HUES48 (cell line): Measurements from ENCODE around the gene EPHA3.
"Not testable (repeated sequence)": the region's sequence is repeated elsewhere in the genome, so short reads cannot be mapped to it uniquely, and the experiment has no call there.

ENCODE experiments used
- H3K27ac ChIP-seq: one replicate; pipeline ENCODE4 v1.7.0; 2013; ENCODE audit warnings: low read depth, low read length, inconsistent platforms
- H3K27me3 ChIP-seq: 2 replicates; pipeline ENCODE4 v1.6.1; 2013; ENCODE audit warnings: mild to moderate bottlenecking, low read length; ENCODE audit not compliant: control insufficient read depth, insufficient read depth
- H3K36me3 ChIP-seq: 2 replicates; pipeline ENCODE4 v1.6.1; 2013; ENCODE audit warnings: low read length; ENCODE audit not compliant: control insufficient read depth, insufficient read depth
- H3K4me1 ChIP-seq: 2 replicates; pipeline ENCODE4 v1.6.1; 2013; ENCODE audit warnings: mild to moderate bottlenecking, low read length; ENCODE audit not compliant: control insufficient read depth, insufficient read depth
- H3K4me3 ChIP-seq: 2 replicates; pipeline ENCODE4 v1.5.1; 2013; ENCODE audit warnings: mild to moderate bottlenecking, low read depth, low read length
- H3K9ac ChIP-seq: 2 replicates; pipeline ENCODE4 v1.6.1; 2013; ENCODE audit warnings: mild to moderate bottlenecking, low read depth, low read length, moderate library complexity
- H3K9me3 ChIP-seq: 2 replicates; pipeline ENCODE4 v1.6.1; 2013; ENCODE audit warnings: low read length; ENCODE audit not compliant: control insufficient read depth, insufficient read depth

The EPHA3 gene

GRCh38 chr3:89315750-89316470 is 208.5 kb downstream of the EPHA3 start:
- Histone ChIP-seq H3K36me3 (no peaks in the 10 kb centered on the region), H3K27me3 (no peaks in the 10 kb centered on the region), H3K9me3 (no peaks in the 10 kb centered on the region), H3K9ac (no peak overlapping the region), H3K4me3 (no peak overlapping the region), H3K27ac (no peak overlapping the region), H3K4me1 (no peaks in the 10 kb centered on the region)

- Histone ChIP-seq H3K9me3 (no peaks in the 10 kb centered on the region), H3K4me1 (no peaks in the 10 kb centered on the region), H3K27ac (no peak overlapping the region), H3K4me3 (no peak overlapping the region), H3K9ac (no peak overlapping the region), H3K36me3 (no peaks in the 10 kb centered on the region), H3K27me3 (no peaks in the 10 kb centered on the region)
Measured at GRCh38 chr3:89320186-89320585, 212.8 kb downstream of the EPHA3 start.

GRCh38 chr3:89326997-89327396 is 219.6 kb downstream of the EPHA3 start:
- H3K36me3 ChIP-seq, result no peaks in the 10 kb centered on the region
- H3K27me3 ChIP-seq, result no peaks in the 10 kb centered on the region

GRCh38 chr3:89332386-89332785 is 225.0 kb downstream of the EPHA3 start:
- H3K4me1 ChIP-seq, result peaks cover 32% of the 10 kb centered on the region
- peak overlapping the region; percentile 79 for H3K27ac ChIP-seq
- H3K27me3 ChIP-seq, result no peaks in the 10 kb centered on the region
- H3K9me3 ChIP-seq, result no peaks in the 10 kb centered on the region
- H3K9ac ChIP-seq, result no peak overlapping the region; the same call in 1 of the 2 replicates
- H3K4me3 ChIP-seq, result no peak overlapping the region
- no peaks in the 10 kb centered on the region for H3K36me3 ChIP-seq

More at GRCh38 chr3:89326997-89327396, 219.6 kb downstream of the EPHA3 start:
- no peaks in the 10 kb centered on the region for H3K9me3 ChIP-seq
- no peak overlapping the region for H3K9ac ChIP-seq
- H3K27ac ChIP-seq, result no peak overlapping the region
- H3K4me3 ChIP-seq, result no peak overlapping the region
- H3K4me1 ChIP-seq, result peaks cover 10% of the 10 kb centered on the region

GRCh38 chr3:89332793-89333192 is 225.4 kb downstream of the EPHA3 start:
- Histone ChIP-seq H3K4me1 (peaks cover 32% of the 10 kb centered on the region), H3K9ac (no peak overlapping the region), H3K27me3 (no peaks in the 10 kb centered on the region), H3K36me3 (no peaks in the 10 kb centered on the region), H3K4me3 (no peak overlapping the region), H3K9me3 (no peaks in the 10 kb centered on the region), H3K27ac (peak overlapping the region; percentile 79)

GRCh38 chr3:89335693-89336092 is 228.3 kb downstream of the EPHA3 start:
- Histone ChIP-seq H3K4me1 (peaks cover 32% of the 10 kb centered on the region), H3K9me3 (no peaks in the 10 kb centered on the region), H3K27me3 (no peaks in the 10 kb centered on the region), H3K9ac (no peak overlapping the region), H3K27ac (no peak overlapping the region), H3K36me3 (no peaks in the 10 kb centered on the region), H3K4me3 (no peak overlapping the region)

GRCh38 chr3:89340408-89340807 is 233.0 kb downstream of the EPHA3 start:
- Histone ChIP-seq H3K27me3 (no peaks in the 10 kb centered on the region), H3K4me3 (no peak overlapping the region), H3K9ac (no peak overlapping the region), H3K9me3 (no peaks in the 10 kb centered on the region), H3K27ac (no peak overlapping the region), H3K36me3 (no peaks in the 10 kb centered on the region), H3K4me1 (no peaks in the 10 kb centered on the region)

GRCh38 chr3:89344076-89344475 is 236.7 kb downstream of the EPHA3 start:
- H3K9me3 ChIP-seq, result no peaks in the 10 kb centered on the region
- H3K27me3 ChIP-seq, result no peaks in the 10 kb centered on the region
- H3K4me1 ChIP-seq, result no peaks in the 10 kb centered on the region
- no peak overlapping the region for H3K27ac ChIP-seq
- H3K36me3 ChIP-seq, result no peaks in the 10 kb centered on the region
- H3K4me3 ChIP-seq, result no peak overlapping the region
- no peak overlapping the region for H3K9ac ChIP-seq

GRCh38 chr3:89350935-89351334 is 243.5 kb downstream of the EPHA3 start:
- not testable (repeated sequence) for H3K36me3 ChIP-seq, H3K9ac ChIP-seq, H3K9me3 ChIP-seq, H3K4me3 ChIP-seq, H3K27ac ChIP-seq, H3K27me3 ChIP-seq, H3K4me1 ChIP-seq

GRCh38 chr3:89353465-89353864 is 246.0 kb downstream of the EPHA3 start:
- no peak overlapping the region for H3K4me3 ChIP-seq
- no peaks in the 10 kb centered on the region for H3K27me3 ChIP-seq
- no peaks in the 10 kb centered on the region for H3K4me1 ChIP-seq
- no peak overlapping the region for H3K9ac ChIP-seq
- H3K36me3 ChIP-seq, result no peaks in the 10 kb centered on the region
- H3K9me3 ChIP-seq, result no peaks in the 10 kb centered on the region
- H3K27ac ChIP-seq, result no peak overlapping the region

GRCh38 chr3:89358281-89358680 is 250.9 kb downstream of the EPHA3 start:
- Histone ChIP-seq H3K9ac (no peak overlapping the region), H3K27ac (no peak overlapping the region), H3K9me3 (no peaks in the 10 kb centered on the region), H3K36me3 (no peaks in the 10 kb centered on the region), H3K4me1 (no peaks in the 10 kb centered on the region), H3K27me3 (no peaks in the 10 kb centered on the region), H3K4me3 (no peak overlapping the region)
